Measurements from ENCODE around the gene HPSE. TPM values are rescaled to one million over a fixed set of nuclear protein-coding genes. Genes with fewer than 3 reads are reported as not detected.

Gene HPSE
- total RNA-seq (1 to 10 TPM; 1.0 to 4.7 TPM), polyA plus RNA-seq (1 to 10 TPM in 1 of 2 donors, under 1 TPM in 1; 0.43 to 1.0 TPM)

DNA sequence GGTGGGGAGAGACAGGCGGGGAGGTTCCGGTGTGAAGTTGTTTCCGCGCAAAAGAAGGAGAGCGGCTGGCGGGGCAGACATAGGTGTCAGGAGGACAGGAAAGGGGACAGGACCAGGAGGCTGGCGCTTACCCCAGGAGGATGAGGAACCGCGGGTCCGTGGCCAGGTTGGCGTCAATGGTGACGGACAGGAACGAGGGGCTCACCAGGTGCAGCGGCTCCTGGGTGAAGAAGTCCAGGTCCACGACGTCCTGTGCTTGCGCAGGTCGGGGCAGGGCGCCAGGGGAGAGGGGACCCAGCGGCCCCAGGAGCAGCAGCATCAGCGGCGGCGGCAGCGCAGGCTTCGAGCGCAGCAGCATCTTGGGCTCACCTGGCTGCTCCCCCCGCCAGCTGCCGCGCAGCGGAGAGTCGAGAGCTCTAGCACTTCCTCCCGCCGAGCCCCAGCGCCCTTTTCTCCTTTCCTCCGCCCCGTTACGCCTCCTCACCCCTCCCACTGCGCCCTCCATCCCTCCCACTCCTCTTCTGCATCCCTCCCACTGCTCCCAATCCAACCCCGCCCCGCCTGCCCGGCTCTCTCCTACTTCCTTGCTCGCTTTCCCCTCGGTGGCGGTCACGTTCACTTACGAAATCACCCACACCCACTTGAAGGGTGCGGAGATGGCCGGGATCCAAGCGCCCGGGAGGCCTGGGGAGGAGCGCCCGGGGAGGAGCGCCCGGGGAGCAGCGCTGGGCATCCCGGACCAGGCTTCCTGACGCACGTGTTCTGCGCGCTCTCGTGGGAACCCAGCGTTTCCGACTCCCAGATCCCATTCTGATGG lies at the start of gene HPSE:
HPSE (minus strand) TSS at position 424 of the 817 bp plus-strand sequence; CDS start at position 358, 66 bp downstream.
- Histone ChIP-seq H3K27me3 (ENCODE audit: control insufficient read depth in 4 of 4, insufficient read depth in 4 of 4, low read length in 3 of 4) (no peaks in the 10 kb centered on the region), H3K27ac (ENCODE audit: low read depth in 1 of 2, low read length in 2 of 2) (no peak within 1 kb of the TSS), H3K9me3 (ENCODE audit: control insufficient read depth in 4 of 4, low read length in 3 of 4) (no peaks in the 10 kb centered on the region), H3K4me3 (ENCODE audit: low read depth in 1 of 3, low read length in 3 of 3) (peak within 1 kb of the TSS; percentile 26 to 54 (median 47)), H3K4me1 (ENCODE audit: control insufficient read depth in 4 of 4, insufficient read depth in 4 of 4, low read length in 3 of 4) (peaks cover 0 to 9% (median 8%) of the 10 kb centered on the region in 4 donors), H3K36me3 (ENCODE audit: control insufficient read depth in 4 of 4, insufficient read depth in 3 of 4, low read depth in 1 of 4, low read length in 3 of 4) (no peaks in the 10 kb centered on the region), H3K9ac (ENCODE audit: low read depth in 1 of 2, low read length in 2 of 2) (no peak within 1 kb of the TSS)
- TF ChIP-seq YY1 (IDR thresholded peaks at IDR 0.05) (peak; percentile 13), SP1 (IDR thresholded peaks at IDR 0.05) (no peak)
- TF ChIP-seq, protein P1, sequence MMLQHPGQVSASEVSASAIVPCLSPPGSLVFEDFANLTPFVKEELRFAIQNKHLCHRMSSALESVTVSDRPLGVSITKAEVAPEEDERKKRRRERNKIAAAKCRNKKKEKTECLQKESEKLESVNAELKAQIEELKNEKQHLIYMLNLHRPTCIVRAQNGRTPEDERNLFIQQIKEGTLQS (IDR thresholded peaks at IDR 0.05), result no peak
- DNase-seq (ENCODE audit: low spot score), result peak; percentile 53
- WGBS, result 2% methylated on average over 63 of the region's 63 CpGs

DNA sequence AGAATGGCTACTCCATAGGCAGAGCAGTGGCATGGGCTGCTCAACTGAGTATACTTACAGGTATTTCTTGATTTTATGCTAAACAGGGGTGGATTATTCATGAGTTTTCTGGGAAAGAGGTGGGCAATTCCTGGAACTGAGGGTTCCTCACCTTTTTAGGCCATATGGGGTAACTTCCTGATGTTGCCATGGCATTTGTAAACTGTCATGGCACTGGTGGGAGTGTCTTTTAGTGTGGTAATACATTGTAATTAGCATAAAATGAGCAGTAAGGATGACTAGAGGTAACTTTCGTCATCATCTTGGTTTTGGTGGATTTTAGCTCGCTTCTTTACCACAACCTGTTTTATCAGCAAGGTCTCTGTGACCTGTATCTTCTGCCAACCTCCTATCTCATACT lies 48.2 kb upstream of the HPSE start:
- no peak for DNase-seq (ENCODE audit: low spot score)
- Histone ChIP-seq H3K9ac (ENCODE audit: low read depth in 1 of 2, low read length in 2 of 2) (no peak overlapping the region), H3K27ac (ENCODE audit: low read depth in 1 of 2, low read length in 2 of 2) (no peak overlapping the region), H3K4me1 (ENCODE audit: control insufficient read depth in 4 of 4, insufficient read depth in 4 of 4, low read length in 3 of 4) (no peaks in the 10 kb centered on the region), H3K4me3 (ENCODE audit: low read depth in 1 of 3, low read length in 3 of 3) (no peak overlapping the region), H3K36me3 (ENCODE audit: control insufficient read depth in 4 of 4, insufficient read depth in 3 of 4, low read depth in 1 of 4, low read length in 3 of 4) (no peaks in the 10 kb centered on the region), H3K27me3 (ENCODE audit: control insufficient read depth in 4 of 4, insufficient read depth in 4 of 4, low read length in 3 of 4) (no peaks in the 10 kb centered on the region), H3K9me3 (ENCODE audit: control insufficient read depth in 4 of 4, low read length in 3 of 4) (peaks cover 0 to 11% (median 7%) of the 10 kb centered on the region in 4 donors)
- WGBS, result 81% methylated on average over 2 of the region's 2 CpGs
- TF ChIP-seq GABPA (IDR thresholded peaks at IDR 0.05 in 1 of 2, conservative IDR thresholded peaks at IDR 0.05 in 1 of 2), result no peak
- TF ChIP-seq FOXA2 (IDR thresholded peaks at IDR 0.05), result no peak
- TF ChIP-seq, protein P2, sequence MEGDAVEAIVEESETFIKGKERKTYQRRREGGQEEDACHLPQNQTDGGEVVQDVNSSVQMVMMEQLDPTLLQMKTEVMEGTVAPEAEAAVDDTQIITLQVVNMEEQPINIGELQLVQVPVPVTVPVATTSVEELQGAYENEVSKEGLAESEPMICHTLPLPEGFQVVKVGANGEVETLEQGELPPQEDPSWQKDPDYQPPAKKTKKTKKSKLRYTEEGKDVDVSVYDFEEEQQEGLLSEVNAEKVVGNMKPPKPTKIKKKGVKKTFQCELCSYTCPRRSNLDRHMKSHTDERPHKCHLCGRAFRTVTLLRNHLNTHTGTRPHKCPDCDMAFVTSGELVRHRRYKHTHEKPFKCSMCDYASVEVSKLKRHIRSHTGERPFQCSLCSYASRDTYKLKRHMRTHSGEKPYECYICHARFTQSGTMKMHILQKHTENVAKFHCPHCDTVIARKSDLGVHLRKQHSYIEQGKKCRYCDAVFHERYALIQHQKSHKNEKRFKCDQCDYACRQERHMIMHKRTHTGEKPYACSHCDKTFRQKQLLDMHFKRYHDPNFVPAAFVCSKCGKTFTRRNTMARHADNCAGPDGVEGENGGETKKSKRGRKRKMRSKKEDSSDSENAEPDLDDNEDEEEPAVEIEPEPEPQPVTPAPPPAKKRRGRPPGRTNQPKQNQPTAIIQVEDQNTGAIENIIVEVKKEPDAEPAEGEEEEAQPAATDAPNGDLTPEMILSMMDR (IDR thresholded peaks at IDR 0.05; ENCODE audit: low read depth, low read length, missing input control), result no peak

DNA sequence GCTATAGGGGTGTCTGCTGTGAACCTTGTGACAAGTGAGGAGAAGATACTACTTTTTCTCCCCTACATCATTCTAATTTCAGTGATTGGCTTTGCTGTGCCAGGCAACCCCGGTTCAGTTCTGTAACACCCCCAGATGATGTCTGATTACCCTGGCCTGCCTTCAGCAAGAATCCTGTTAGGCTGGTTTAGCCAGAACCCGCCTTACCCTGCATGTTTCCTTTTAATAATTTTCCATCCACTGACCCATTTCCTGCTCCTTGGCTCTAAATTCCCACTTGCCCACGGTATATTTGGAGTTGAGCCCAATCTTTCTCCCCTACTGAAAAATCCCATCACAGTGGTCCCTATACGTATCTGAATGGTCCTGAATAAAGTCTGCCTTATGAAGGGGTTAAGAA lies 46.5 kb upstream of the HPSE start:
- DNase-seq (ENCODE audit: low spot score), result no peak
- no peak overlapping the region for H3K27ac ChIP-seq (ENCODE audit: low read depth in 1 of 2, low read length in 2 of 2)
- no peaks in the 10 kb centered on the region for H3K36me3 ChIP-seq (ENCODE audit: control insufficient read depth in 4 of 4, insufficient read depth in 3 of 4, low read depth in 1 of 4, low read length in 3 of 4)
- H3K9ac ChIP-seq (ENCODE audit: low read depth in 1 of 2, low read length in 2 of 2), result no peak overlapping the region
- TF ChIP-seq, protein P1 (IDR thresholded peaks at IDR 0.05), result no peak
- TF ChIP-seq YY1 (IDR thresholded peaks at IDR 0.05) (no peak), JUND (IDR thresholded peaks at IDR 0.05) (no peak), GABPA (IDR thresholded peaks at IDR 0.05 in 1 of 2, conservative IDR thresholded peaks at IDR 0.05 in 1 of 2) (no peak), EGR1 (IDR thresholded peaks at IDR 0.05; ENCODE audit: low read depth in 2 of 2) (no peak), SP1 (IDR thresholded peaks at IDR 0.05) (no peak), RXRA (IDR thresholded peaks at IDR 0.05) (no peak)
- TF ChIP-seq, protein P2 (IDR thresholded peaks at IDR 0.05; ENCODE audit: low read depth, low read length, missing input control), result no peak
- TF ChIP-seq, protein P3, sequence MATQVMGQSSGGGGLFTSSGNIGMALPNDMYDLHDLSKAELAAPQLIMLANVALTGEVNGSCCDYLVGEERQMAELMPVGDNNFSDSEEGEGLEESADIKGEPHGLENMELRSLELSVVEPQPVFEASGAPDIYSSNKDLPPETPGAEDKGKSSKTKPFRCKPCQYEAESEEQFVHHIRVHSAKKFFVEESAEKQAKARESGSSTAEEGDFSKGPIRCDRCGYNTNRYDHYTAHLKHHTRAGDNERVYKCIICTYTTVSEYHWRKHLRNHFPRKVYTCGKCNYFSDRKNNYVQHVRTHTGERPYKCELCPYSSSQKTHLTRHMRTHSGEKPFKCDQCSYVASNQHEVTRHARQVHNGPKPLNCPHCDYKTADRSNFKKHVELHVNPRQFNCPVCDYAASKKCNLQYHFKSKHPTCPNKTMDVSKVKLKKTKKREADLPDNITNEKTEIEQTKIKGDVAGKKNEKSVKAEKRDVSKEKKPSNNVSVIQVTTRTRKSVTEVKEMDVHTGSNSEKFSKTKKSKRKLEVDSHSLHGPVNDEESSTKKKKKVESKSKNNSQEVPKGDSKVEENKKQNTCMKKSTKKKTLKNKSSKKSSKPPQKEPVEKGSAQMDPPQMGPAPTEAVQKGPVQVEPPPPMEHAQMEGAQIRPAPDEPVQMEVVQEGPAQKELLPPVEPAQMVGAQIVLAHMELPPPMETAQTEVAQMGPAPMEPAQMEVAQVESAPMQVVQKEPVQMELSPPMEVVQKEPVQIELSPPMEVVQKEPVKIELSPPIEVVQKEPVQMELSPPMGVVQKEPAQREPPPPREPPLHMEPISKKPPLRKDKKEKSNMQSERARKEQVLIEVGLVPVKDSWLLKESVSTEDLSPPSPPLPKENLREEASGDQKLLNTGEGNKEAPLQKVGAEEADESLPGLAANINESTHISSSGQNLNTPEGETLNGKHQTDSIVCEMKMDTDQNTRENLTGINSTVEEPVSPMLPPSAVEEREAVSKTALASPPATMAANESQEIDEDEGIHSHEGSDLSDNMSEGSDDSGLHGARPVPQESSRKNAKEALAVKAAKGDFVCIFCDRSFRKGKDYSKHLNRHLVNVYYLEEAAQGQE (IDR thresholded peaks at IDR 0.05), result no peak
- TF ChIP-seq, protein P4, sequence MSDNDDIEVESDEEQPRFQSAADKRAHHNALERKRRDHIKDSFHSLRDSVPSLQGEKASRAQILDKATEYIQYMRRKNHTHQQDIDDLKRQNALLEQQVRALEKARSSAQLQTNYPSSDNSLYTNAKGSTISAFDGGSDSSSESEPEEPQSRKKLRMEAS (IDR thresholded peaks at IDR 0.05), result no peak
- no peak overlapping the region for H3K4me3 ChIP-seq (ENCODE audit: low read depth in 1 of 3, low read length in 3 of 3)
- H3K4me1 ChIP-seq (ENCODE audit: control insufficient read depth in 4 of 4, insufficient read depth in 4 of 4, low read length in 3 of 4), result no peaks in the 10 kb centered on the region
- 79% methylated on average over 4 of the region's 4 CpGs for WGBS
- H3K9me3 ChIP-seq (ENCODE audit: control insufficient read depth in 4 of 4, low read length in 3 of 4), result peaks cover 0 to 14% (median 7%) of the 10 kb centered on the region in 4 donors
- H3K27me3 ChIP-seq (ENCODE audit: control insufficient read depth in 4 of 4, insufficient read depth in 4 of 4, low read length in 3 of 4), result no peaks in the 10 kb centered on the region

Measured in liver (tissue), 9 donors.